Activated CD4-positive, alpha-beta T cell treated with anti-CD3 and anti-CD28 coated beads, Interleukin-2, amount 10 ng/mL, durations not matched to agents 24 days and 14 days (primary cell): Measurements from ENCODE around the gene SLC39A12. TPM values are rescaled to one million over a fixed set of nuclear protein-coding genes. Genes with fewer than 3 reads are reported as not detected.

Source experiments
- DNase-seq: peaks from one replicate; pipeline ENCODE4 v3.0.0; 2022
- H3K27ac Mint-ChIP-seq: one replicate; pipeline ENCODE4 v1.8.0; 2022; ENCODE audit warnings: mild to moderate bottlenecking, mixed read lengths
- H3K27me3 Mint-ChIP-seq: one replicate; pipeline ENCODE4 v1.8.0; 2022; ENCODE audit warnings: mixed read lengths
- H3K36me3 Mint-ChIP-seq: one replicate; pipeline ENCODE4 v1.8.0; 2022; ENCODE audit warnings: low read depth, mild to moderate bottlenecking, mixed read lengths
- H3K4me1 Mint-ChIP-seq: one replicate; pipeline ENCODE4 v1.8.0; 2021; ENCODE audit warnings: mixed read lengths
- H3K4me3 Mint-ChIP-seq: one replicate; pipeline ENCODE4 v1.8.0; 2022; ENCODE audit warnings: mild to moderate bottlenecking, moderate library complexity, mixed read lengths
- H3K9me3 Mint-ChIP-seq: one replicate; pipeline ENCODE4 v1.8.0; 2021; ENCODE audit warnings: mixed read lengths
- intact Hi-C: fragments of 100-400 bp; cut with micrococcal nuclease; formaldehyde crosslinking; loops from one replicate; pipeline ENCODE4 v1.15.1; 2023
- total RNA-seq: library from RNA; stranded (reverse); gene quantifications from 2 replicates; pipeline ENCODE4 v1.2.3, GENCODE V29; 2022

Gene SLC39A12
- not detected in 2 replicates for total RNA-seq

GRCh38 chr10:17951868-17952371 lies at the start of gene SLC39A12:
TSS of gene SLC39A12 (plus strand) at chr10:17951918. CDS start at chr10:17953277, 1,359 bp downstream.
- DNase-seq, result no peak
- intact Hi-C loops, result no loop called here
- Mint-ChIP-seq H3K9me3 (no peaks in the 10 kb centered on the region), H3K27ac (no peak within 1 kb of the TSS), H3K4me3 (no peak within 1 kb of the TSS), H3K4me1 (no peaks in the 10 kb centered on the region), H3K27me3 (no peaks in the 10 kb centered on the region), H3K36me3 (no peaks in the 10 kb centered on the region)

GRCh38 chr10:17904564-17904963 lies 47.2 kb upstream of the SLC39A12 start:
- intact Hi-C loops, result no loop called here
- DNase-seq, result no peak
- Mint-ChIP-seq H3K4me3 (no peak overlapping the region), H3K27ac (no peak overlapping the region), H3K9me3 (no peaks in the 10 kb centered on the region), H3K4me1 (no peaks in the 10 kb centered on the region), H3K36me3 (no peaks in the 10 kb centered on the region), H3K27me3 (peaks cover 3% of the 10 kb centered on the region)

GRCh38 chr10:17905491-17905890 lies 46.2 kb upstream of the SLC39A12 start:
- H3K9me3 Mint-ChIP-seq, result no peaks in the 10 kb centered on the region
- no peak overlapping the region for H3K4me3 Mint-ChIP-seq
- no peaks in the 10 kb centered on the region for H3K4me1 Mint-ChIP-seq
- intact Hi-C loops, result no loop called here
- H3K27me3 Mint-ChIP-seq, result peaks cover 3% of the 10 kb centered on the region
- DNase-seq, result no peak
- H3K36me3 Mint-ChIP-seq, result no peaks in the 10 kb centered on the region
- no peak overlapping the region for H3K27ac Mint-ChIP-seq

- Mint-ChIP-seq H3K36me3 (no peaks in the 10 kb centered on the region), H3K9me3 (no peaks in the 10 kb centered on the region), H3K27me3 (peaks cover 3% of the 10 kb centered on the region), H3K4me1 (no peaks in the 10 kb centered on the region), H3K27ac (no peak overlapping the region), H3K4me3 (no peak overlapping the region)
- intact Hi-C loops, result no loop called here
- no peak for DNase-seq
Measured at GRCh38 chr10:17906002-17906401, 45.7 kb upstream of the SLC39A12 start.

GRCh38 chr10:17907641-17908040 lies 44.1 kb upstream of the SLC39A12 start:
- H3K36me3 Mint-ChIP-seq, result no peaks in the 10 kb centered on the region
- intact Hi-C loops, result no loop called here
- H3K27ac Mint-ChIP-seq, result no peak overlapping the region
- H3K27me3 Mint-ChIP-seq, result peaks cover 3% of the 10 kb centered on the region
- no peaks in the 10 kb centered on the region for H3K4me1 Mint-ChIP-seq
- H3K9me3 Mint-ChIP-seq, result no peaks in the 10 kb centered on the region
- no peak overlapping the region for H3K4me3 Mint-ChIP-seq
- DNase-seq, result no peak

GRCh38 chr10:17910125-17910789 lies 41.5 kb upstream of the SLC39A12 start:
- intact Hi-C loops, result no loop called here
- Mint-ChIP-seq H3K4me1 (no peaks in the 10 kb centered on the region), H3K36me3 (no peaks in the 10 kb centered on the region), H3K4me3 (no peak overlapping the region), H3K27me3 (peaks cover 3% of the 10 kb centered on the region), H3K27ac (no peak overlapping the region), H3K9me3 (no peaks in the 10 kb centered on the region)
- peak; percentile 57 for DNase-seq

- H3K4me1 Mint-ChIP-seq, result no peaks in the 10 kb centered on the region
- DNase-seq, result no peak
- intact Hi-C loops, result no loop called here
- H3K9me3 Mint-ChIP-seq, result no peaks in the 10 kb centered on the region
- peaks cover 2% of the 10 kb centered on the region for H3K27me3 Mint-ChIP-seq
- no peak overlapping the region for H3K4me3 Mint-ChIP-seq
- no peak overlapping the region for H3K27ac Mint-ChIP-seq
- no peaks in the 10 kb centered on the region for H3K36me3 Mint-ChIP-seq
Measured at GRCh38 chr10:17912754-17913153, 39.0 kb upstream of the SLC39A12 start.

- Mint-ChIP-seq H3K36me3 (no peaks in the 10 kb centered on the region), H3K27me3 (no peaks in the 10 kb centered on the region), H3K27ac (no peak overlapping the region), H3K9me3 (no peaks in the 10 kb centered on the region), H3K4me1 (no peaks in the 10 kb centered on the region), H3K4me3 (no peak overlapping the region)
- intact Hi-C loops, result no loop called here
- no peak for DNase-seq
Measured at GRCh38 chr10:17913604-17914003, 38.1 kb upstream of the SLC39A12 start.

GRCh38 chr10:17914169-17915045 lies 37.3 kb upstream of the SLC39A12 start:
- H3K4me1 Mint-ChIP-seq, result no peaks in the 10 kb centered on the region
- intact Hi-C loops, result no loop called here

GRCh38 chr10:17915181-17915580 lies 36.5 kb upstream of the SLC39A12 start:
- no peaks in the 10 kb centered on the region for H3K36me3 Mint-ChIP-seq
- no peaks in the 10 kb centered on the region for H3K4me1 Mint-ChIP-seq
- intact Hi-C loops, result no loop called here
- H3K27ac Mint-ChIP-seq, result no peak overlapping the region
- DNase-seq, result no peak
- no peaks in the 10 kb centered on the region for H3K9me3 Mint-ChIP-seq
- H3K27me3 Mint-ChIP-seq, result no peaks in the 10 kb centered on the region
- H3K4me3 Mint-ChIP-seq, result no peak overlapping the region

More at GRCh38 chr10:17914169-17915045, 37.3 kb upstream of the SLC39A12 start:
- no peak for DNase-seq
- no peaks in the 10 kb centered on the region for H3K9me3 Mint-ChIP-seq
- H3K36me3 Mint-ChIP-seq, result no peaks in the 10 kb centered on the region
- H3K27me3 Mint-ChIP-seq, result no peaks in the 10 kb centered on the region
- no peak overlapping the region for H3K27ac Mint-ChIP-seq
- H3K4me3 Mint-ChIP-seq, result no peak overlapping the region

GRCh38 chr10:17918187-17918903 lies 33.4 kb upstream of the SLC39A12 start:
- no peaks in the 10 kb centered on the region for H3K4me1 Mint-ChIP-seq
- no peaks in the 10 kb centered on the region for H3K27me3 Mint-ChIP-seq
- H3K27ac Mint-ChIP-seq, result no peak overlapping the region
- no peak for DNase-seq
- H3K36me3 Mint-ChIP-seq, result no peaks in the 10 kb centered on the region
- no peak overlapping the region for H3K4me3 Mint-ChIP-seq
- no peaks in the 10 kb centered on the region for H3K9me3 Mint-ChIP-seq
- intact Hi-C loops, result no loop called here

- Mint-ChIP-seq H3K4me1 (no peaks in the 10 kb centered on the region), H3K27me3 (no peaks in the 10 kb centered on the region), H3K36me3 (no peaks in the 10 kb centered on the region), H3K27ac (no peak overlapping the region), H3K9me3 (no peaks in the 10 kb centered on the region), H3K4me3 (no peak overlapping the region)
- intact Hi-C loops, result no loop called here
- no peak for DNase-seq
Measured at GRCh38 chr10:17921378-17921777, 30.3 kb upstream of the SLC39A12 start.

GRCh38 chr10:17923728-17924127 lies 28.0 kb upstream of the SLC39A12 start:
- no peak for DNase-seq
- H3K4me3 Mint-ChIP-seq, result no peak overlapping the region
- intact Hi-C loops, result no loop called here
- H3K36me3 Mint-ChIP-seq, result no peaks in the 10 kb centered on the region
- H3K27ac Mint-ChIP-seq, result no peak overlapping the region
- H3K27me3 Mint-ChIP-seq, result no peaks in the 10 kb centered on the region
- H3K9me3 Mint-ChIP-seq, result no peaks in the 10 kb centered on the region
- no peaks in the 10 kb centered on the region for H3K4me1 Mint-ChIP-seq
